Measurements from ENCODE around the gene SNRNP27.

DNA sequence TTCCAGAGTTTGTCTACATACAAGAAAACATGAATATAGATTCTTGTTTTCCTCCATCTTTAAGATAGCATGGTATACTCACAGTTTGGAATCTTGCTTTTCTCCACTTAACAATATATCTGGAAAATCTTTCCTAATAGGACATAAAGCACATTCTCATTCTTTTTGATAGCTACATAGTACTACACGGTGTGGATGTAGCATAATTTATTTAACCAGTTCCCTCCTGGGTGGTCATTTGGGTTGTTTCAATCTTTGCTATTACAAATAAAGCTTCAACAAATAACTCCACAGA lies 40.8 kb downstream of the SNRNP27 start:
- TF ChIP-seq, protein P1, sequence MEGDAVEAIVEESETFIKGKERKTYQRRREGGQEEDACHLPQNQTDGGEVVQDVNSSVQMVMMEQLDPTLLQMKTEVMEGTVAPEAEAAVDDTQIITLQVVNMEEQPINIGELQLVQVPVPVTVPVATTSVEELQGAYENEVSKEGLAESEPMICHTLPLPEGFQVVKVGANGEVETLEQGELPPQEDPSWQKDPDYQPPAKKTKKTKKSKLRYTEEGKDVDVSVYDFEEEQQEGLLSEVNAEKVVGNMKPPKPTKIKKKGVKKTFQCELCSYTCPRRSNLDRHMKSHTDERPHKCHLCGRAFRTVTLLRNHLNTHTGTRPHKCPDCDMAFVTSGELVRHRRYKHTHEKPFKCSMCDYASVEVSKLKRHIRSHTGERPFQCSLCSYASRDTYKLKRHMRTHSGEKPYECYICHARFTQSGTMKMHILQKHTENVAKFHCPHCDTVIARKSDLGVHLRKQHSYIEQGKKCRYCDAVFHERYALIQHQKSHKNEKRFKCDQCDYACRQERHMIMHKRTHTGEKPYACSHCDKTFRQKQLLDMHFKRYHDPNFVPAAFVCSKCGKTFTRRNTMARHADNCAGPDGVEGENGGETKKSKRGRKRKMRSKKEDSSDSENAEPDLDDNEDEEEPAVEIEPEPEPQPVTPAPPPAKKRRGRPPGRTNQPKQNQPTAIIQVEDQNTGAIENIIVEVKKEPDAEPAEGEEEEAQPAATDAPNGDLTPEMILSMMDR (conservative IDR thresholded peaks at IDR 0.05 in 1 of 2, IDR thresholded peaks at IDR 0.05 in 1 of 2; ENCODE audit: low read depth in 1 of 2, low read length in 2 of 2), result no peak
- no peak for TF ChIP-seq EZH2 (IDR thresholded peaks at IDR 0.05; ENCODE audit: low read length, missing control alignments)
